Neuronal stem cell (in vitro differentiated cells): ENCODE results near the gene ADAM12.

ENCODE experiments used
- DNase-seq: peaks from one replicate; pipeline ENCODE4 v3.0.0-alpha.2; 2013; ENCODE audit warnings: low spot score
- H2AFZ ChIP-seq: one replicate; pipeline ENCODE4 v1.6.1; 2013; ENCODE audit warnings: mild to moderate bottlenecking, low read length, inconsistent platforms
- H2AK5ac ChIP-seq: 2 replicates; pipeline ENCODE4 v1.6.1; 2013; ENCODE audit warnings: low read depth, mild to moderate bottlenecking, inconsistent platforms, low read length, moderate library complexity, mixed read lengths
- H2BK120ac ChIP-seq: 2 replicates; pipeline ENCODE4 v1.6.1; 2013; ENCODE audit warnings: low read depth, mild to moderate bottlenecking, inconsistent platforms, low read length, moderate library complexity, mixed read lengths
- H2BK12ac ChIP-seq: one replicate; pipeline ENCODE4 v1.6.1; 2013; ENCODE audit warnings: low read length, inconsistent platforms
- H2BK15ac ChIP-seq: 2 replicates; pipeline ENCODE4 v1.6.1; 2013; ENCODE audit warnings: mild to moderate bottlenecking, low read length, inconsistent platforms, mixed read lengths
- H2BK5ac ChIP-seq: one replicate; pipeline ENCODE4 v1.6.1; 2013; ENCODE audit warnings: inconsistent platforms, mild to moderate bottlenecking, low read length, moderate library complexity
- H3K14ac ChIP-seq: one replicate; pipeline ENCODE4 v1.6.1; 2013; ENCODE audit warnings: low read length, inconsistent platforms
- H3K18ac ChIP-seq: 2 replicates; pipeline ENCODE4 v1.6.1; 2013; ENCODE audit warnings: low read length, inconsistent platforms
- H3K23ac ChIP-seq: 2 replicates; pipeline ENCODE4 v1.6.1; 2013; ENCODE audit warnings: low read depth, mild to moderate bottlenecking, mixed read lengths, low read length, inconsistent platforms; ENCODE audit not compliant: poor library complexity
- H3K27ac ChIP-seq: replicated peaks from 3 replicates; pipeline ENCODE4 v1.5.1; 2013; ENCODE audit warnings: low read length, inconsistent platforms
- H3K27me3 ChIP-seq, 3 experiments: 2 replicates each; pipeline ENCODE4 v1.6.1; 2013; ENCODE audit warnings: low read length in 3 of 3, mild to moderate bottlenecking in 2 of 3, inconsistent platforms in 1 of 3, low read depth in 1 of 3, mixed read lengths in 1 of 3, moderate library complexity in 1 of 3; ENCODE audit not compliant: control insufficient read depth in 3 of 3, insufficient read depth in 3 of 3
- H3K36me3 ChIP-seq, 2 donors: replicated peaks in 1 of 2; 2 replicates each; pipeline ENCODE4 v1.6.1; 2013; ENCODE audit warnings: low read length in 2 of 2; ENCODE audit not compliant: control insufficient read depth in 2 of 2, insufficient read depth in 2 of 2
- H3K4ac ChIP-seq: 2 replicates; pipeline ENCODE4 v1.6.1; 2013; ENCODE audit warnings: inconsistent platforms, mild to moderate bottlenecking, low read length, moderate library complexity
- H3K4me1 ChIP-seq, 2 donors: 1 replicate in 1 of 2; 2 replicates in 1 of 2; pipeline ENCODE4 v1.6.1; 2013; ENCODE audit warnings: low read length in 2 of 2, low read depth in 1 of 2; ENCODE audit not compliant: control insufficient read depth in 2 of 2, insufficient read depth in 1 of 2
- H3K4me2 ChIP-seq: one replicate; pipeline ENCODE4 v1.6.1; 2013; ENCODE audit warnings: mild to moderate bottlenecking, low read length, inconsistent platforms; ENCODE audit not compliant: insufficient read depth, poor library complexity, severe bottlenecking
- H3K4me3 ChIP-seq, 2 donors: 2 replicates each; pipeline ENCODE4 v1.5.1; 2013; ENCODE audit warnings: low read length in 2 of 2, mild to moderate bottlenecking in 2 of 2, inconsistent platforms in 1 of 2, moderate library complexity in 1 of 2
- H3K79me1 ChIP-seq: one replicate; pipeline ENCODE4 v1.6.1; 2013; ENCODE audit warnings: low read depth, mild to moderate bottlenecking, inconsistent platforms, low read length, moderate library complexity
- H3K9ac ChIP-seq: one replicate; pipeline ENCODE4 v1.6.1; 2013; ENCODE audit warnings: mild to moderate bottlenecking, low read depth, low read length, inconsistent platforms; ENCODE audit not compliant: poor library complexity
- H3K9me3 ChIP-seq, 2 donors: replicated peaks in 1 of 2; 2 replicates each; pipeline versions ENCODE3 to v1.6.1; 2013; ENCODE audit warnings: low read length in 2 of 2, mild to moderate bottlenecking in 2 of 2, inconsistent platforms in 1 of 2, low read depth in 1 of 2, mixed read lengths in 1 of 2, moderate library complexity in 1 of 2; ENCODE audit not compliant: control insufficient read depth in 2 of 2, insufficient read depth in 1 of 2
- H4K8ac ChIP-seq: one replicate; pipeline ENCODE4 v1.6.1; 2013; ENCODE audit warnings: low read depth, mild to moderate bottlenecking, inconsistent platforms, low read length, moderate library complexity
- H4K91ac ChIP-seq: one replicate; pipeline ENCODE4 v1.6.1; 2013; ENCODE audit warnings: low read length, low read depth, mild to moderate bottlenecking, inconsistent platforms; ENCODE audit not compliant: poor library complexity
- WGBS, 2 donors: extraction: QIAGEN DNeasy Blood & Tissue Kit; methylation state at CpG; one replicate each; pipeline ENCODE4 v1.1.7; 2013; ENCODE audit warnings: missing lambda C conversion rate in 2 of 2, mixed read lengths in 1 of 2; ENCODE audit not compliant: insufficient read length in 2 of 2, insufficient replicate concordance in 1 of 2; ENCODE audit errors: extremely low coverage in 2 of 2; 5-methylcytosine and 5-hydroxymethylcytosine counted together

The ADAM12 gene

GRCh38 chr10:126235979-126236851 is 152.1 kb downstream of the ADAM12 start:
- H3K4me1 ChIP-seq: peaks cover 15 to 16% of the 10 kb centered on the region in 2 donors
- H3K18ac ChIP-seq: peak overlapping the region; percentile 75
- H3K27me3 ChIP-seq: no peaks in the 10 kb centered on the region
- H2BK15ac ChIP-seq: peak overlapping the region; percentile 35
- peak overlapping the region; percentile 37 for H2AFZ ChIP-seq
- peak overlapping the region; percentile 50 for H2BK120ac ChIP-seq
- no peak for DNase-seq
- H3K14ac ChIP-seq: no peak overlapping the region
- no peaks in the 10 kb centered on the region for H3K9me3 ChIP-seq
- peak overlapping the region; percentile 76 for H2BK12ac ChIP-seq
- no CpG with 5 or more reads among the region's 12 CpGs for WGBS, 2 donors
- no peak overlapping the region for H3K4ac ChIP-seq
- H2AK5ac ChIP-seq: peak overlapping the region; percentile 73
- H3K79me1 ChIP-seq: no peaks in the 10 kb centered on the region
- H3K36me3 ChIP-seq: no peaks in the 10 kb centered on the region
- H3K23ac ChIP-seq: no peak overlapping the region
- H4K8ac ChIP-seq: no peak overlapping the region
- no peak overlapping the region for H4K91ac ChIP-seq
- H3K9ac ChIP-seq: no peak overlapping the region
- H2BK5ac ChIP-seq: peak overlapping the region; percentile 40
- no peak overlapping the region for H3K4me2 ChIP-seq
- H3K4me3 ChIP-seq: no peak overlapping the region
- H3K27ac ChIP-seq: no peak overlapping the region

GRCh38 chr10:126235091-126235978 is 152.9 kb downstream of the ADAM12 start:
- peak overlapping the region; percentile 76 for H3K18ac ChIP-seq

GRCh38 chr10:126234630-126235029 is 153.6 kb downstream of the ADAM12 start:
- Histone ChIP-seq H3K9me3 (no peaks in the 10 kb centered on the region), H3K4me2 (no peak overlapping the region), H2AFZ (no peak overlapping the region), H2BK12ac (peak overlapping the region; percentile 24), H2AK5ac (no peak overlapping the region), H3K4me1 (peaks cover 3 to 8% of the 10 kb centered on the region in 2 donors), H3K27ac (no peak overlapping the region), H3K14ac (no peak overlapping the region), H3K4me3 (no peak overlapping the region), H3K18ac (peak overlapping the region; percentile 76), H4K8ac (no peak overlapping the region), H3K36me3 (no peaks in the 10 kb centered on the region), H4K91ac (no peak overlapping the region), H2BK5ac (peak overlapping the region; percentile 49), H3K23ac (no peak overlapping the region), H2BK120ac (no peak overlapping the region), H3K4ac (no peak overlapping the region), H3K9ac (no peak overlapping the region), H2BK15ac (no peak overlapping the region), H3K79me1 (no peaks in the 10 kb centered on the region), H3K27me3 (no peaks in the 10 kb centered on the region)
- no peak for DNase-seq
- no CpG with 5 or more reads among the region's 5 CpGs for WGBS, 2 donors

More at GRCh38 chr10:126235091-126235978, 152.9 kb downstream of the ADAM12 start:
- Histone ChIP-seq H2BK12ac (peak overlapping the region; percentile 76), H3K27me3 (no peaks in the 10 kb centered on the region), H3K4me1 (peaks cover 9 to 14% of the 10 kb centered on the region in 2 donors), H3K36me3 (no peaks in the 10 kb centered on the region), H3K27ac (no peak overlapping the region), H2AFZ (peak overlapping the region; percentile 37), H3K4ac (no peak overlapping the region), H3K9me3 (no peaks in the 10 kb centered on the region), H3K4me2 (no peak overlapping the region), H4K8ac (no peak overlapping the region), H3K79me1 (no peaks in the 10 kb centered on the region), H2BK5ac (peak overlapping the region; percentile 49), H2BK120ac (no peak overlapping the region), H4K91ac (peak overlapping the region; percentile 7), H2BK15ac (peak overlapping the region; percentile 35), H3K9ac (no peak overlapping the region), H3K23ac (peak overlapping the region; percentile 47), H2AK5ac (peak overlapping the region; percentile 77), H3K4me3 (peak overlapping the region in 1 of 2 donors; percentile 6), H3K14ac (peak overlapping the region; percentile 27)
- WGBS, 2 donors: no CpG with 5 or more reads among the region's 25 CpGs
- no peak for DNase-seq
